Measurements from ENCODE around the gene SNRPB. TPM values are rescaled to one million over a fixed set of nuclear protein-coding genes. Genes with fewer than 3 reads are reported as not detected.

Gene SNRPB
- total and polyA plus RNA-seq, 10 of the 15 experiments (the other 5 are each of a cell fraction or from before 2014, with no cell fraction given) = 15.0 to 593 (median 366) TPM

- Histone ChIP-seq H4K20me1 (ENCODE audit: control insufficient read depth, insufficient read depth) (no peaks in the 10 kb centered on the region), H3K27me3 (replicated peaks in 1 of 2; ENCODE audit: control insufficient read depth in 2 of 2, insufficient read depth in 2 of 2, low read length in 1 of 2) (no peaks in the 10 kb centered on the region), H3K9me3 (replicated peaks; ENCODE audit: control insufficient read depth, insufficient read depth, low read length) (no peaks in the 10 kb centered on the region), H3K36me3 (ENCODE audit: control insufficient read depth in 2 of 2, insufficient read depth in 2 of 2, low read length in 1 of 2) (peaks cover 9 to 23% of the 10 kb centered on the region in 2 experiments), H3K4me3 (no peak overlapping the region), H2AFZ (ENCODE audit: control insufficient read depth, low read depth, low read length) (no peak overlapping the region), H3K79me2 (ENCODE audit: control insufficient read depth, insufficient read depth, low read length) (no peaks in the 10 kb centered on the region), H3K4me1 (ENCODE audit: control insufficient read depth, insufficient read depth, low read length) (no peaks in the 10 kb centered on the region), H3K4me2 (ENCODE audit: control insufficient read depth, insufficient read depth) (no peak overlapping the region), H3K9ac (ENCODE audit: control insufficient read depth, insufficient read depth, low read length) (no peak overlapping the region), H3K27ac (ENCODE audit: control insufficient read depth, insufficient read depth) (no peak overlapping the region)
- DNase-seq (ENCODE audit: low read depth, low spot score) (no peak), ATAC-seq (no peak), FAIRE-seq (no peak)
- 79% methylated on average over 4 of the region's 4 CpGs for WGBS (ENCODE audit: insufficient coverage, insufficient replicate concordance, low lambda C conversion rate, missing lambda C conversion rate)
- ChIA-PET RAD21 (ENCODE audit: unreplicated experiment) (no interaction called here), CTCF (no interaction called here), POLR2A (interaction anchor here (1.0 kb wide), 1 partner anchor 18 kb away, joined by 3 read pairs; no protein-coding TSS in a partner anchor), SMC1A (ENCODE audit: uncharacterized antibody, unreplicated experiment) (no interaction called here)
- in situ Hi-C loops (cut with MboI) (no loop called here), intact Hi-C loops (cut with micrococcal nuclease; ENCODE audit: unreplicated experiment) (no loop called here)
- no TSS peak for BruUV-seq (replicated peaks)
- TF ChIP-seq TCF7 (IDR thresholded peaks at IDR 0.05; ENCODE audit: borderline replicate concordance) (no peak), PBX3 (IDR thresholded peaks at IDR 0.05; ENCODE audit: insufficient replicate concordance, low read depth, low read length) (no peak), CREM (IDR thresholded peaks at IDR 0.05; ENCODE audit: low read depth) (no peak), KLF5 (IDR thresholded peaks at IDR 0.05; ENCODE audit: partially characterized antibody) (no peak), SMARCA5 (IDR thresholded peaks at IDR 0.05) (no peak), ZNF592 (IDR thresholded peaks at IDR 0.05) (no peak), IRF3 (IDR thresholded peaks at IDR 0.05) (no peak), REST (IDR thresholded peaks at IDR 0.05; ENCODE audit: low read depth, low read length) (no peak), PKNOX1 (IDR thresholded peaks at IDR 0.05) (no peak), GATAD2B (conservative IDR thresholded peaks at IDR 0.05; ENCODE audit: low read depth) (no peak), TCF12 (IDR thresholded peaks at IDR 0.05; ENCODE audit: low read depth, low read length) (no peak), FOS (IDR thresholded peaks at IDR 0.05; ENCODE audit: borderline replicate concordance, extremely low read depth, insufficient read length) (no peak), ZNF622 (IDR thresholded peaks at IDR 0.05) (no peak), RB1 (IDR thresholded peaks at IDR 0.05; ENCODE audit: borderline replicate concordance) (no peak), SIN3A (IDR thresholded peaks at IDR 0.05; ENCODE audit: low read depth, low read length) (no peak)
Observed at GRCh38 chr20:2485661-2486060, 15.1 kb upstream of the SNRPB start.
